Left colon (tissue), 2 donors: ENCODE results near the gene C16orf95. TPM values are rescaled to one million over a fixed set of nuclear protein-coding genes. Genes with fewer than 3 reads are reported as not detected.
"Not testable (repeated sequence)": the region's sequence is repeated elsewhere in the genome, so short reads cannot be mapped to it uniquely, and the experiment has no call there.

Experiments
- ATAC-seq: fragments of 200-7000 bp; cut with Tn5 transposase; one replicate; pipeline ENCODE4 v1.9.1; 2020; ENCODE audit warnings: mild to moderate bottlenecking, moderate library complexity
- DNase-seq, 2 donors: peaks; one replicate each; pipeline ENCODE4 v3.0.0-alpha.2; 2020
- intact Hi-C, 2 donors: fragments of 100-400 bp; cut with DNase I in 1 of 2; cut with micrococcal nuclease in 1 of 2; formaldehyde crosslinking; loops; one replicate each; pipeline versions ENCODE4 v1.11.2 to v1.14.0; 2022; cut with DNase I, micrococcal nuclease
- long read RNA-seq: library from polyadenylated mRNA; unstranded; transcript quantifications from one replicate; pipeline ENCODE4 v2.0.0, GENCODE V29; 2021
- total RNA-seq, 2 donors: library from RNA; stranded (reverse); fragmentation: NEBNext Ultra II Directional; extraction: Animal tissue kit (Norgen Biotek cat#: 25700); gene quantifications; one replicate each; pipeline ENCODE4 v1.2.1, GENCODE V29; 2021
- donor health status: DM: no; HTN: no; CAD: no.
- donor health status: DM: yes; HTN: yes; CAD: no.

Gene C16orf95, protein sequence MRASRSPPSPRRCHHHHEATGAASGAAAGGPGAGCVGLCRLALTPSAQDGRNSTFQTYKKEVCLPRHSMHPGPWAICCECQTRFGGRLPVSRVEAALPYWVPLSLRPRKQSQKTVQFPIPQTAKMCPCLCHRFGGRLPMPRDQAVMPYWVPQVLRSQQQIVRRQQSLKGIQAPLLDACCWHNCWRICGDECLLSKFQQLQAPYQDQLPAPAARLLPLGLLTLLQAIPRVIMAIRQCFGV
- 1 to 10 TPM; 4.4 to 6.3 TPM for total RNA-seq
- long read RNA-seq, partial matches to known transcripts, result 0 of 1 reads
- long read RNA-seq, other reads (novel, unspliced or antisense), result 1 of 1 reads

GRCh38 chr16:87316923-87317749 lies at the start of gene C16orf95:
TSS of gene C16orf95 (minus strand) at chr16:87317392. CDS start at chr16:87317242, 150 bp downstream.
- ATAC-seq (peak; percentile 94), DNase-seq (peak; percentile 96 to 98)
- intact Hi-C loops, result loop anchor here in 1 of 2 donors (5.0 kb wide), 1 partner anchor 75 kb away; the partner anchor contains the start of gene MAP1LC3B

GRCh38 chr16:87366930-87367329 lies 49.7 kb upstream of the C16orf95 start:
- DNase-seq, result no peak
- intact Hi-C loops, result no loop called here
- no peak for ATAC-seq

DNA sequence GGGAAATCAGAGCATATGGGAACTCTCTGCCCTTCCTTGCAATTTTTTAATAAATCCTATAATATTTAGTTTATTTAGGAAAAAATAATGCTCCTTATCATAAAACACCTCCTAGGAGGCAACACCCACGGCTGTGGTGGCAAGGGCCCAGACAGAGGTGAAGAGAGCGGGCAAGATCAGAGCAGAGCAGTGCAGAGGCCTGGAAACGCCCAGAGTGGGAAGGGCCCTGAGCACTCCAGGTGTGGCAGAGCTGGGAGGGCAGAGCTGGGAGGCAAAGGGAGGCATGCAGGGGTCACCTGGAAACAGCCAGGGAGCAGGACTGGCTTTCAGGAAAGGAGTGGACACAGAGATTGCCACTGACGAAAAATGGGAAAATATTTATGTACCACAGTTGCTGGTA lies 49.1 kb upstream of the C16orf95 start:
- intact Hi-C loops, result no loop called here

DNA sequence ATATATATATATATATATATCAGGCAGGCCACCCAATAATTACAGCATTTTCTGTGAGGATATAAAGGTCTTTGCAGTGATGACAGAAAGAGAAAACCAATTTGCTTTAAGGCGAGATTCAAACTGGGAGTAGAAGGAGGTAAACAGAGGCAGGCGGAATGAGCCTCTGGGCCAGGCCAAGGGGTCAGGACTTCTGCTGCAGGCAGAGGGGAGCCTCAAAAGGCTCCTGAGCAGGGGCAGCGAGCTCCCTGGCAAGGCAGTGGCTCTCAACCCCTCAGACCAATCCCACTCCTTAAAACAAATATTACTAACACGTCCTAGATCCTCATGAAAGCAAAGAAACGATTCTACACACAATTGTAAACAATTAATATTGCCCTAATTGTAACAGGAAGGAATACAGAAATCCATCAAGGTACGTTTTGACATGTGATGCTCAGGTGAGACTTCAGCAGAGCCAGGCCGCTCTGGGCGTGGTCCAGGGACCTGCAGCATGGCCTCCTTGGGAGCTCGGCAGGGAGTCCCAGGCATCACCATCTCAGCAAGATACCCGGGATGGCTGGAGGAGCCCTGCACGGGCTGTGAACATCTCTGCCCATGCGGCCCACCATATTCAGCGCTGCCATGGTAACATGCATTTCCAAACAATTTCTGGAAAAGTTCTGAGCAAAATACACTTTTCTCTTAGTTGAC lies 48.0 kb upstream of the C16orf95 start:
- intact Hi-C loops, result no loop called here
- DNase-seq, result no peak

More for the DNA sequence above, 49.1 kb upstream of the C16orf95 start:
- DNase-seq (peak; percentile 62 to 71), ATAC-seq (peak; percentile 95)

GRCh38 chr16:87363771-87364455 lies 46.7 kb upstream of the C16orf95 start:
- intact Hi-C loops, result no loop called here
- peak in 1 of 2 donors; percentile 57 for DNase-seq
- peak; percentile 21 for ATAC-seq

More for the DNA sequence above, 48.0 kb upstream of the C16orf95 start:
- ATAC-seq, result no peak

DNA sequence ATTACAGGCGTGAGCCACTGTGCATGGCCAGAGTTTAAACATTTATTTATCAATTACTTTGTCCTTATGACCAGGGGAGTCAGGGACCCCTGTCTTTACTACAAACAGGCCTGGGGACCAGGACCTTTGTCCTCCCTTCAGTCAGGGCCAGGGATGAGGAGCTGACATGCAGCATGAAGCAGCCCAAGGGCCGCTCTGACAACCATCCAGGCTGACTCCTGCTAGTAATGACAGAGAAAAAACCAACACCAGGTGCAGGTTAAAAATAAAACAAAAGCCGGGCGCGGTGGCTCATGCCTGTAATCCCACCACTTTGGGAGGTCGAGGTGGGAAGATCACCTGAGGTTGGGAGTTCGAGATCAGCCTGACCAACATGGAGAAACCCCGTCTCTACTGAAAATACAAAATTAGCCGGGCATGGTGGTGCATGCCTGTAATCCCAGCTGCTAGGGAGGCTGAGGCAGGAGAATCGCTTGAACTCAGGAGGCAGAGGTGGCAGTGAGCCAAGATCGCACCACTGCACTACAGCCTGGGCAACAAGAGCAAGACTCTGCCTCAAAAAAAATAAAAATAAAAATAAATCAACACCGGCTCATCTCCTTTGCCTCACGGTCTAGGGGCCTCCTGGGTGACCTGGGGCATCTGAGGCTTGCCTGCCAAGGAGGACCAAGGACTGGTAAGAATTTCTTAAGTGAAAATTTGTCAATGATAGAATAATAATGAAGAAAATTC lies 45.8 kb upstream of the C16orf95 start:
- intact Hi-C loops, DNase-seq, ATAC-seq: not testable (repeated sequence)

DNA sequence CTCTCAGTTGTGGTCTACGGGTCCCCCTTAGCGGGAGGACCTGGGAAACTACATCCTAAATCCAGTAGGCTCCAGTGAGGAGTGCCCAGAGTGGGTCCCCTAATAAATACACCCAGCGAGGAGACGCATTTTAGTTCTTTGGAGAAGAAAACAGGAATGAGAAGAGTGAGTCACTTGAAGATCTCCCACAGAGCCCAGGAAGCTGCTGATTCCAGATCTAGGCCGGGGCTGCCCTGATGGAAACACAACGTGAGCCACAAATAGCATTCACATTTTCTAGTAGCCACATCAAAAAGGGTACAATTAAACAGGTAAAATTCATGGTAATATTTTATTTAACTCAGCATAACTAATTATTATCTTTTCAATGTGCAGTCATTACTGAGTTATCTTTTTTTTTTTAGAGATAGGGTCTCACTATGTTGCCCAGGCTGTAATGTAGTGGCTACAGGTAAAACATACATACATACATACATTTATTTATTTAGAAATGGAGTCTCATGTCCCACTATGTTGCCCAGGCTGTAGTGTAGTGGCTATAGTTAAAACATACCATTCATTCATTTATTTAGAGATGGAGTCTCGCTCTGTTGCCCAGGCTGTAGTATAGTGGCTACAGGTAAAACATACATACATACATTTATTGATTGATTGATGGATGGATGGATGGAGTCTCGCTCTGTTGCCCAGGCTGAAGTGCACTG lies 44.9 kb upstream of the C16orf95 start:
- ATAC-seq, result no peak
- no peak for DNase-seq
- intact Hi-C loops, result no loop called here

DNA sequence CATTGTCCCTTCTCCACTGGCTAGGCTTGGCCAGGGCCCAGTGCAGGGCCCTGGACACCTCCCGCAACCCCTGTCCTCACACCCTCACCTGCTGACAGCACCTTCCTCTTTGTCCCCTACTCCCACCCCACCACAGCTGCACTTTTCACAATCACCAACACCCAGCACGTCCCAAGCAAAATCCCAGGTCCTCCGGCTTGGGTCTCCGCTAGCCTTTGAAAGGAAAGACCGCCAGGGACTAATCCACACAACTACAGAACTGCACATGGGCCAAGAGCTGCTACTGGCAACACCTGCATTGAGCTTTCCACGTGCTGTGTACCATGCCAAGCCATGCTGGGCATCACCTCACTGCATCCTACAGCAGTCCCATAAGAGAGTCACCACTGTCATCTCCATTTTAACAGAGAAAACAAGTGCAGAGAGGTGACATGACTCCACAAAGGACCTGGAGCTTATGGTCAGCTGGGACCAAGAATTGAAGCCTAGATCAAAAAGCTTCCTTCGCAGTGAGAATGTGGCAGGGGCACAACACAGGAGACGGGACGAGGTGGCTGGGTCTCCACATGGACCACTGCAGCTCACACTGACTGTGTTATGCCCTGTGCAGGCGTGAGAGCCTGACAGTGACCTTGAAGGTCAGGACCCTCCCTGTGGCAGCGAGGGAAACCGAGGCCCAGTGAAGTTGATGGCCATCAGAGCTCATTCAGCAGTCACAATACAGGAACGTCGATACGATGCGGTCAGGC lies 43.8 kb upstream of the C16orf95 start:
- DNase-seq, result no peak
- ATAC-seq, result no peak
- intact Hi-C loops, result no loop called here

- intact Hi-C loops, result no loop called here
- DNase-seq (no peak), ATAC-seq (no peak)
Observed at GRCh38 chr16:87359121-87359520, 41.9 kb upstream of the C16orf95 start.

DNA sequence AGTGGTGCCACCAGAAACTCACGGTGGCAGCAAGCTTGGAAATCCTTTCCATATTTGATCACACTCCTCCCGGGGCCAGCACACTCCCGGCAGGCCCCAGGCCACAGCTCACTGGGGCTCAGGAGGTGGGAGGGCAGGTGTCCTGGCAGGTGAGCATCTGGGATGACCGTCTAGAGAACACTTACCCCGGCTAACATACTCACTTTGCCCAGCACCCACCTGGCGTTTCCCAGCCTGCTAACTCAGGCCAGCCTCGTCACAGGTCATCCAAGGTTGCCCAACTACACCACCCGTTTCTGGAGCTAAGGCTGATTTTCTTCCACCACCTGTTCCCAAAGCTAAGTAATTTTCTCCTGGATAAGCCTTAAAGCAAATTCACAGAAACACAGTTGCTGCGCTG lies 41.5 kb upstream of the C16orf95 start:
- intact Hi-C loops, result no loop called here
- DNase-seq, result no peak
- no peak for ATAC-seq

DNA sequence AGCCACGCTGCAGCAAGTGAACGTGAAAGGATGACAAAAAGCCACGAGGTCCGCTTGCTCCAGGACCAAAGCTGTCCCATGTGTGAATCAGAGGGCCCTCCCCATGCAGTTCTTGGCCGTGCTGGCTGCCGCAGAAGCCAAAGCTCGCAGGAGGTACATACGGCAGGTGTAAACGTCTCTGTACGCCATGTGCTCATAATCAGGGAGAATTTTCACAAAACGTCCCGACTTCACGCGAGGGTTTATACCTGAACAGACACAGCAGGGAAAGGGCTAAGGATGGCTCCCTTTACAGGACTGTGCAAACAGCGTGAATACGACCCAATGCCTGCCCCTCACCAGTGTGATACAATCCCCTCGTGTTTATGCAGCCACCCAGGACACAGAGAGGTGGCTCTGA lies 41.1 kb upstream of the C16orf95 start:
- no peak for DNase-seq
- intact Hi-C loops, result no loop called here
- ATAC-seq, result no peak

- ATAC-seq (no peak), DNase-seq (no peak)
- intact Hi-C loops, result no loop called here
Observed at GRCh38 chr16:87356491-87356853, 39.3 kb upstream of the C16orf95 start.

- DNase-seq (no peak), ATAC-seq (no peak)
- intact Hi-C loops, result no loop called here
Observed at GRCh38 chr16:87353613-87354012, 36.4 kb upstream of the C16orf95 start.

DNA sequence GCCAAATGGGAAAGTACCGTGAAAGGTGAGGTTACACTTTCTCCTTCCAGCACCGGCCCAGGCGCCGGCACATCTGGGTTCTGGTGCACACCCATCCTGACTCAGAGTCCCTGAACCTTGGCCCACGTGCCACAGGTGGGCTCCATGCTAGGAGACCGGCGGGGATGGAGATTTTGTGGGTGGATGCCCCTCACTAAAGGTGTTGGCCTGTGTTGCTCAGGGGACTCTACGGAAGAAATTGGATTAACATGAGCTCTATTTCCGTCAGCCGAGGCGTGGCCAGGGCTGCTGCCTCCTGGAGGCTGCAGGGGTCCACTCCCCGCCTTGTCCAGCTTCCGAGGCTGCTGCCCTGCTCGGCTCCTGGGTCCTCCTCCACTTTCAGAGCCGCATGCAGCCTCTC lies 35.6 kb upstream of the C16orf95 start:
- DNase-seq (no peak), ATAC-seq (no peak)
- intact Hi-C loops, result no loop called here

DNA sequence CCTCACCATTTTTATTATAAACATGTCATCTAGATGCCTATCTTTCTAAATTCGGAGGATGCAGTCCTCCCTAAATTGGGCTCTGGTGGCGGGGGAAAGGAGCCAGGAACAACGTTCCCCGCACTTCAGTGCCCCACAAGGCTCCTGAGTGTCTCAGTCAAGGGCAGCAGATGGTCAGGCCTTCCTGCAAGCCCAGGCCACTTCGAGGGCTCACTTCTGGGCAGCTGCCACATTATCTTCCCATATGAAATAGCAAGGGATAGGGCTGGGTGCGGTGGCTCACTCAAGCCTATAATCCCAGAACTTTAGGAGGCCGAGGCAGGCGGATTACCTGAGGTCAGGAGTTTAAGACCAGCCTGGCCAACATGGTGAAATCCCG lies 34.1 kb upstream of the C16orf95 start:
- intact Hi-C loops, result no loop called here
- DNase-seq, result no peak
- no peak for ATAC-seq

- DNase-seq (no peak), ATAC-seq (no peak)
- intact Hi-C loops, result no loop called here
Observed at GRCh38 chr16:87350681-87351319, 33.6 kb upstream of the C16orf95 start.

- DNase-seq (no peak), ATAC-seq (no peak)
- intact Hi-C loops, result no loop called here
Observed at GRCh38 chr16:87350031-87350430, 32.8 kb upstream of the C16orf95 start.
